ENCODE data around the gene GALR3.
"Not testable (repeated sequence)": the region's sequence is repeated elsewhere in the genome, so short reads cannot be mapped to it uniquely, and the experiment has no call there.

GALR3 gene

DNA sequence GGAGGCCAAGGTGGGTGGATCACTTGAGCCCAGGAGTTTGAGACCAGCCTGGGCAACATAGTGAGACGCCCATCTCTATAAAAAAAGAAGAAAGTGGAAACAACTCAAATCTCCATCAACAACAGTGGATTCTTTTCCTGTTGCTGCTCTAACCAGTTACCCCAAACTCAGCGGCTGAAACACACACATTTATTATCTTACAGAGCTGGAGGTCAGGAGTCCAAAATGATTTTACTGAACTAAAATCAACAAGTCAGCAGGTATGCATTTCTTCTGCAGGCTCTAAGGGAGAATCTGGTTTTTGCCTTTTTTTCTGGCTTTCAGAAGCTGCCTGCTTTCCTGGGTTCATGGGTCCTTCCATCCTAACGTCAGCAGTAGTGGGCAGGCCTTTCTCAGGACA, 27.1 kb upstream of the GALR3 start (continued):
- TF ChIP-seq PATZ1 (CRISPR knock-in tag; IDR thresholded peaks at IDR 0.05; ENCODE audit: borderline replicate concordance), result no peak
- no peak for TF ChIP-seq BACH2 (CRISPR knock-in tag; IDR thresholded peaks at IDR 0.05; ENCODE audit: borderline replicate concordance)
- no peak for TF ChIP-seq CSDC2 (CRISPR knock-in tag; IDR thresholded peaks at IDR 0.05)
- TF ChIP-seq, protein P1, sequence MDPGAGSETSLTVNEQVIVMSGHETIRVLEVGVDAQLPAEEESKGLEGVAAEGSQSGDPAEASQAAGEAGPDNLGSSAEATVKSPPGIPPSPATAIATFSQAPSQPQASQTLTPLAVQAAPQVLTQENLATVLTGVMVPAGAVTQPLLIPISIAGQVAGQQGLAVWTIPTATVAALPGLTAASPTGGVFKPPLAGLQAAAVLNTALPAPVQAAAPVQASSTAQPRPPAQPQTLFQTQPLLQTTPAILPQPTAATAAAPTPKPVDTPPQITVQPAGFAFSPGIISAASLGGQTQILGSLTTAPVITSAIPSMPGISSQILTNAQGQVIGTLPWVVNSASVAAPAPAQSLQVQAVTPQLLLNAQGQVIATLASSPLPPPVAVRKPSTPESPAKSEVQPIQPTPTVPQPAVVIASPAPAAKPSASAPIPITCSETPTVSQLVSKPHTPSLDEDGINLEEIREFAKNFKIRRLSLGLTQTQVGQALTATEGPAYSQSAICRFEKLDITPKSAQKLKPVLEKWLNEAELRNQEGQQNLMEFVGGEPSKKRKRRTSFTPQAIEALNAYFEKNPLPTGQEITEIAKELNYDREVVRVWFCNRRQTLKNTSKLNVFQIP (CRISPR knock-in tag; IDR thresholded peaks at IDR 0.05; ENCODE audit: borderline replicate concordance, low read depth), result no peak
- TF ChIP-seq CSRNP3 (CRISPR knock-in tag; IDR thresholded peaks at IDR 0.05), result no peak
- TF ChIP-seq RARB (CRISPR knock-in tag; IDR thresholded peaks at IDR 0.05), result no peak
- TF ChIP-seq ZNF8 (CRISPR knock-in tag; IDR thresholded peaks at IDR 0.05), result no peak
- no peak for TF ChIP-seq SNAI2 (CRISPR knock-in tag; IDR thresholded peaks at IDR 0.05)
- no peak for TF ChIP-seq GLIS3 (CRISPR knock-in tag; IDR thresholded peaks at IDR 0.05)
- TF ChIP-seq ZC3H10 (CRISPR knock-in tag; IDR thresholded peaks at IDR 0.05), result no peak

GRCh38 chr22:37797259-37797658, 25.9 kb upstream of the GALR3 start:
- not testable (repeated sequence) for ATAC-seq

DNA sequence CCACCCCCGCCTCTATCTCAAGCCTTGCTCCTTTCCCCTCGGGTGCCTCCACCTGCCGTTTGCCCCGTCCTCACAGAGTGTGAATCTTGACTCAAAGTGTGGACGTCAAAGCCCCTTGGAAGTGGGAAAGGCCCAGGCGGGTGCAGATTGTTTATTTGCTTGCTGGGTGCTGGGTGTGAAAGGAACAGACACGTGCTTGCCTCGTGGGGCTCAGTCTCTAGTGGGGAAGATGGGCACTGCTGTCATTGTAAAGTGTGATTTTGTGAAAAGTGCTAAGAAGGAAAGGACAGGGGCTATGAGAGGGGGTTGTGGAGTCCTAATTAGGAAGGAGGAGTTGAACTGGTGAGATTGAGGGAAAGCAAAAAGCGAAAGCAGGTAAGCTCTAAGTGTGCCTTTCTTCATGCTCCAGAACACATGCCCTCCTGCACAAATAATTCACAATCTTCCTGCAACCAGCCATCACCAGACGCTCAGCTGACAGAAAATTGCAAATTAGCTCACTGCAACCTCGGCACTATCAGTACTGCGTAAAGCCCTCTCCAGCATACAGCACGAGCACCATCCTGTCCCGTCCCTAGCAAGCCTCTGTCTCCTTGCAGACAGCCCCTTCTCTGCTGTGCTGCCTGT, 25.2 kb upstream of the GALR3 start:
- TF ChIP-seq GLIS3 (CRISPR knock-in tag; IDR thresholded peaks at IDR 0.05) (no peak), ZC3H10 (CRISPR knock-in tag; IDR thresholded peaks at IDR 0.05) (no peak), TOX (CRISPR knock-in tag; IDR thresholded peaks at IDR 0.05; ENCODE audit: borderline replicate concordance) (no peak), ZFP30 (CRISPR knock-in tag; IDR thresholded peaks at IDR 0.05) (no peak), BACH2 (CRISPR knock-in tag; IDR thresholded peaks at IDR 0.05; ENCODE audit: borderline replicate concordance) (no peak), TCF4 (CRISPR knock-in tag; IDR thresholded peaks at IDR 0.05; ENCODE audit: borderline replicate concordance) (no peak), ZNF565 (CRISPR knock-in tag; conservative IDR thresholded peaks at IDR 0.05; ENCODE audit: low read depth) (no peak), ESRRG (CRISPR knock-in tag; IDR thresholded peaks at IDR 0.05) (no peak), ARNTL (CRISPR knock-in tag; IDR thresholded peaks at IDR 0.05; ENCODE audit: borderline replicate concordance, low read depth) (no peak), CSDC2 (CRISPR knock-in tag; IDR thresholded peaks at IDR 0.05) (no peak), ZFP3 (CRISPR knock-in tag; IDR thresholded peaks at IDR 0.05) (no peak), PPARA (CRISPR knock-in tag; IDR thresholded peaks at IDR 0.05; ENCODE audit: borderline replicate concordance) (no peak), RARB (CRISPR knock-in tag; IDR thresholded peaks at IDR 0.05) (no peak), CSRNP3 (CRISPR knock-in tag; IDR thresholded peaks at IDR 0.05) (no peak), ZNF8 (CRISPR knock-in tag; IDR thresholded peaks at IDR 0.05) (no peak)
- TF ChIP-seq, protein P1 (CRISPR knock-in tag; IDR thresholded peaks at IDR 0.05; ENCODE audit: borderline replicate concordance, low read depth), result no peak
- TF ChIP-seq, protein P2, sequence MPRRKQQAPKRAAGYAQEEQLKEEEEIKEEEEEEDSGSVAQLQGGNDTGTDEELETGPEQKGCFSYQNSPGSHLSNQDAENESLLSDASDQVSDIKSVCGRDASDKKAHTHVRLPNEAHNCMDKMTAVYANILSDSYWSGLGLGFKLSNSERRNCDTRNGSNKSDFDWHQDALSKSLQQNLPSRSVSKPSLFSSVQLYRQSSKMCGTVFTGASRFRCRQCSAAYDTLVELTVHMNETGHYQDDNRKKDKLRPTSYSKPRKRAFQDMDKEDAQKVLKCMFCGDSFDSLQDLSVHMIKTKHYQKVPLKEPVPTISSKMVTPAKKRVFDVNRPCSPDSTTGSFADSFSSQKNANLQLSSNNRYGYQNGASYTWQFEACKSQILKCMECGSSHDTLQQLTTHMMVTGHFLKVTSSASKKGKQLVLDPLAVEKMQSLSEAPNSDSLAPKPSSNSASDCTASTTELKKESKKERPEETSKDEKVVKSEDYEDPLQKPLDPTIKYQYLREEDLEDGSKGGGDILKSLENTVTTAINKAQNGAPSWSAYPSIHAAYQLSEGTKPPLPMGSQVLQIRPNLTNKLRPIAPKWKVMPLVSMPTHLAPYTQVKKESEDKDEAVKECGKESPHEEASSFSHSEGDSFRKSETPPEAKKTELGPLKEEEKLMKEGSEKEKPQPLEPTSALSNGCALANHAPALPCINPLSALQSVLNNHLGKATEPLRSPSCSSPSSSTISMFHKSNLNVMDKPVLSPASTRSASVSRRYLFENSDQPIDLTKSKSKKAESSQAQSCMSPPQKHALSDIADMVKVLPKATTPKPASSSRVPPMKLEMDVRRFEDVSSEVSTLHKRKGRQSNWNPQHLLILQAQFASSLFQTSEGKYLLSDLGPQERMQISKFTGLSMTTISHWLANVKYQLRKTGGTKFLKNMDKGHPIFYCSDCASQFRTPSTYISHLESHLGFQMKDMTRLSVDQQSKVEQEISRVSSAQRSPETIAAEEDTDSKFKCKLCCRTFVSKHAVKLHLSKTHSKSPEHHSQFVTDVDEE (CRISPR knock-in tag; IDR thresholded peaks at IDR 0.05), result no peak
- no peak for ATAC-seq

- not testable (repeated sequence) for ATAC-seq
Observed at GRCh38 chr22:37799979-37800378, 23.2 kb upstream of the GALR3 start.
